GM18511 (cell line): Measurements from ENCODE around the gene DNAH3.
"Not testable (repeated sequence)": the region's sequence is repeated elsewhere in the genome, so short reads cannot be mapped to it uniquely, and the experiment has no call there.

Experiments used
- ATAC-seq: cut with Tn5 transposase; IDR thresholded peaks from one replicate; pipeline ENCODE4 v1.9.1; 2021; ENCODE audit warnings: mild to moderate bottlenecking, moderate library complexity; ENCODE audit not compliant: unreplicated experiment

Gene DNAH3

GRCh38 chr16:21021316-21021715, 129.3 kb downstream of the DNAH3 start:
- no peak for ATAC-seq

DNA sequence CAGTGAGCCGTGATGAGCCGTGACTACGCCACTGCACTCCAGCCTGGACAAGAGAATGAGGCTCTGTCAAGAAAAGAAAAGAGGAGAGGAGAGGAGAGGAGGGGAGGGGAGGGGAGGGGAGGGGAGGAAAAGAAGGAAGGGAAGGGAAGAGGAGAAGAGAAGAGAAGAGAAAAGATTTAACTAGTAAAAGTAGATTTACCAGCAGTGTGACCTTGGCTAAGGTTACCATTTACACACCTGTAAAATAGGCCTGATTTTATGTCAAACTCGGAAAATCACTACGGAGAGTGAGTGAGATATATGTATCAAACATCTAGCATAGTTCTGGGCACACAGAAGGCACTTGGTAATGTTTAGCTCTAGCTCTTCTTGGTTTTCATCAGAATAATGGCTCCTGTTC, 140.8 kb downstream of the DNAH3 start:
- no peak for ATAC-seq

GRCh38 chr16:21005008-21005407, 145.6 kb downstream of the DNAH3 start:
- no peak for ATAC-seq

GRCh38 chr16:21001262-21001661, 149.4 kb downstream of the DNAH3 start:
- ATAC-seq = no peak

DNA sequence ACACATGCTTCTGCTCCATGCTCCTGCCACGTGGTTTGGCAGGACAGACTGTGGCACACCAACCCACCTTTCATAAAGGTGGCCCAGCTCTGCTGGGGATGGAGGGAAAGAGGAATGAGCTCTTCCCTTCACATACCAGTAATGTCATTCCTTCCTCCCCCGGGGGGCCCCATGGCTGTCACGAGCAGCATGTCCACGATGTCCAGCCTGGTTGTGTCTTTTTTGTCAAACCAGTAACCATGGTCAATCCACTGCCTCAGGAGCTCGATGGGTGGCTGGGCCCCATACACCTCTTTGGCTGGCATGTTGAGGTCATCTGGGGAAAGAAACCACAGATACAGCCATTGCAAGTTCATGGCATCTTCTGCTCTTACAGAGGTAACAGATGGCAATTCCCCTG, 153.5 kb downstream of the DNAH3 start:
- no peak for ATAC-seq

DNA sequence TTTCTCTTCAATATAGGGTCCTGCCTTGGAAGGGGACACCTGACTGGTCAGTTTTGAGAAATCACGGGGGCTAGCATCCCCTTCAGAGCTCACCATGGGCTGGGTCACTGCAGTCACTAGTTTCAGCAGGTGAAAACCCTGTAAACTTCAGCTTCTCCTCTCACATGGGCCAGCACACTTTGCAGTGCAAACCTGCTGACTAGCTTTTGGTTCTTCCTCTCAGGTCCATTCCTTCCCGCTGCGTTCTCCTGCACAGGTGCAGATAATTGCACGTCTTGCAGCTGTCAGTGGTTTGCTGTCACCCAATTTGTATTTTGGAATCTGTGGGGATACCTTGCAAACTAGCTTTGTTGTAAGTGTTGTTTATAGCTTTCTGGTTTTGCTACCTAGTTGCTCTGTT, 154.9 kb downstream of the DNAH3 start:
- no peak for ATAC-seq

DNA sequence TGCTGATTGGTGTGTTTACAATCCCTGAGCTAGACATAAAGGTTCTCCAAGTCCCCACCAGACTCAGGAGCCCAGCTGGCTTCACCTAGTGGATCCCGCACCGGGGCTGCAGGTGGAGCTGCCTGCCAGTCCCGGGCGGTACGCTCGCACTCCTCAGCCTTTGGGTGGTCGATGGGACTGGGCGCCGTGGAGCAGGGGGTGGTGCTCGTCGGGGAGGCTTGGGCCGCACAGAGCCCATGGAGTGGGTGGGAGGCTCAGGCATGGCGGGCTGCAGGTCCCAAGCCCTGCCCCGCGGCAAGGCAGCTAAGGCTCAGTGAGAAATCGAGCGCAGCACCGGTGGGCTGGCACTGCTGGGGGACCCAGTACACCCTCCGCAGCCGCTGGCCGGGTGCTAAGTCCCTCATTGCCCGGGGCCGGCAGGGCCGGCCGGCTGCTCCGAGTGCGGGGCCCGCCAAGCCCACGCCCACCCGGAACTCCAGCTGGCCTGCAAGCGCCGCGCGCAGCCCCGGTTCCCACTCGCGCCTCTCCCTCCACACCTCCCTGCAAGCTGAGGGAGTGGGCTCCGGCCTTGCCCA, 161.1 kb downstream of the DNAH3 start:
- ATAC-seq = not testable (repeated sequence)

DNA sequence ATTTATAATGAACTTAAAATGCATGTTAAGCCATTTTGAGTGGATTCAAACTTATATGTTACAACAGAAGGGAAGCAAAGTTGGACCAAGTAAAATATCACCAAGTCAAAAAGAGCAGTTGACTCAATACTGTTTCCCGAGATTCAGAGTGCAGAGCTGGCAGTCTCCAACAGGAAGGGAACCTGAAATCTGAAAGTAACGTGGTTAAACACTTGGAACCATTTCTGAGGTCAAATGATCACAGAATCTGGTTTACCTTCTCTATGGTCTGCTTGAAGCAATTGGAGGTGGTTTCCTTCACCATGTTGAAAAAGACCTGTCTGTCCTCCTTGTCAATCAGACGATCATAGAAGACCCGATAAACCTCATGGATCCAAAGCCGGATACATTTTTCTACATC, 163.6 kb downstream of the DNAH3 start:
- no peak for ATAC-seq

DNA sequence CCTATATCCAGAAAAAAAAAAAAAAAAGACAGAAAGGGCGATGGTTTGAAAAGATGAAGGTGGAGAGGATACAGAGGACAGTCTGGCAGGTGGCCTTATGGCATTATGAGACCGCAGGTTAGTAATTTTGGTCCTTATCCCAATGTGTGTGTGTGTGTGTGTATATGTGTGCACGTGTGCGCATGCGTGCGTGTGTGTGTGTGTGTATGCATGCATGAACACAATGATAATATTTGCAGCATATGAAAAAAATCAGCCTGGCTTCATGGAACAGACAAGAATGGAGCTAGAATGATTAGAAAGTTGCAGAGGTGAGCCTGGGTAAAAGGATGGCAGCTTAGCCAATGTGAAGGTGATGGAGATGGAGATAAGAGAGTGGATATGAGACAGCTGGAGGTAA, 166.6 kb downstream of the DNAH3 start:
- no peak for ATAC-seq

GRCh38 chr16:20976576-20976975, 174.1 kb downstream of the DNAH3 start:
- no peak for ATAC-seq

DNA sequence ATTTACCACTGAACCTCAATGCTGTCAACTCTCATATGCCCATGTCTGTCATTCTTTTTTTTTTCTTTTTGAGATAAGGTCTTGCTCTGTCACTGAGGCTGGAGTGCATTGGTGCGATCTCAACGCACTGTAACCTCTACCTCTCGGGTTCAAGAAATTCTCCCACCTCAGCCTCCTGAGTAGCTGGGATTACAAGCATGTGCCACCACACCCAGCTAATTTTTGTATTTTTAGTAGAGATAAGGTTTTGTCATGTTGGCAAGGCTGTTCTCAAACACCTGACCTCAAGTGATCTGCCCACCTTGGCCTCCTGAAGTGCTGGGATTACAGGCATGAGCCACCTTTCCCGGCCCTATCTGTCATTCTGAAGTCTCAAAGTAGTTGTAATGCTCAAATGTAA, 177.4 kb downstream of the DNAH3 start:
- ATAC-seq = not testable (repeated sequence)

GRCh38 chr16:20971401-20971800, 179.2 kb downstream of the DNAH3 start:
- no peak for ATAC-seq

- no peak for ATAC-seq
Observed at GRCh38 chr16:20969386-20969785, 181.3 kb downstream of the DNAH3 start.

DNA sequence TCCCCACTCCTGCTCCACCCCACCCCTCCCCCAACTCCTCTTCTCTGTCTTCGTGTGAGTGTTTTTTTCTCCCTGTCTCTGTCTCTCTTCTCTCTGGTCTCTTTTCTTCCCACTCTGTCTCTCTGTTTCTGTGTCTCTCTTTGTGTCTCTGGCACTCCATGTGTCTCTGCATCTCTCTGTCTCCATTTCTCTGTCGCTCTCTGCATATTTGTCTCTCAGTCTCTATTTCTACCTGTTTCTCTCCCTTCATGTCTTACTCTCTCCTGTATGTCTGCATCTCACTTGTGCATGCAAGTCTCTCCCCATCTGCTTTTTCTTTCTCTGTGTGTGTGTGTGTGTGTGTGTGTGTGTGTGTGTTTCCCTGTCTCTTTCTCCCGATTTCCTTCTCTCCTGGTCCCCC, 181.9 kb downstream of the DNAH3 start:
- ATAC-seq = no peak

- no peak for ATAC-seq
Observed at GRCh38 chr16:20960899-20961298, 189.7 kb downstream of the DNAH3 start.

DNA sequence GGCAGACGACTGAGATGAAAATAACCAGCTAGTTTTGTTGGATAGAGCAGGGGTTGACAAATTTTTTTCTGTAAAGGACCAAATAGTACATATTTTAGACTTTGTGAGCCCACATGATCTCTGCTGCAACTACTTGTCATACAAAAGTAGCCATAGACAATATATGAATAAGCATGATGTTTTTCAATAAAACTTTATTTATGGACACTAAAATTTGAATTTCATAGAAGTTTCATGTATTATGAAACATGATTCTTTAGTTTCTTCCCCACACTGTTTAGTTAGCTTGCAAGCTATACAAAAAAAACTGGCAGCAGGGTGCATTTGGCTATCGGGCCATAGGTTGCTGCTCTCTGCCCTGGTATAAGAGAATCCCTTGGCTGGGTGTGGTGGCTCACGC, 193.5 kb downstream of the DNAH3 start:
- no peak for ATAC-seq

DNA sequence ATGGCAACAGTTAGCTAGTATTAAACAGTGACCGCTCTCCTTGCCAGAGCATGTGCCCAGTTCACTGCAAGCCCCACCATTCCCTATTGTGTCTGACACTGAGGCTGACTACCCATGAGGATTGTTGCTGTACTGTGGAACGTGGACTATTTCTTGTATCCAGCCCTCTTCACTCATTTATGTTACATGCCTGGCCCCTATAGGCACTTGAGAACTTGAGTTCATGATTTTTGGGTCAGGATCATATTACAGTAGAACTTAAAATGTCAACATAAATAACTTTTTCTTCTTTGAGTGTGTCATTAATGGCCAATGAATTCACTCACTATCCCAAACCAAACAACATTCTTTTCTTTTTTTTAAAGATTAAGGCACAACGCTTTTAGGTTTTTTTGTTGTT, 194.3 kb downstream of the DNAH3 start:
- no peak for ATAC-seq

DNA sequence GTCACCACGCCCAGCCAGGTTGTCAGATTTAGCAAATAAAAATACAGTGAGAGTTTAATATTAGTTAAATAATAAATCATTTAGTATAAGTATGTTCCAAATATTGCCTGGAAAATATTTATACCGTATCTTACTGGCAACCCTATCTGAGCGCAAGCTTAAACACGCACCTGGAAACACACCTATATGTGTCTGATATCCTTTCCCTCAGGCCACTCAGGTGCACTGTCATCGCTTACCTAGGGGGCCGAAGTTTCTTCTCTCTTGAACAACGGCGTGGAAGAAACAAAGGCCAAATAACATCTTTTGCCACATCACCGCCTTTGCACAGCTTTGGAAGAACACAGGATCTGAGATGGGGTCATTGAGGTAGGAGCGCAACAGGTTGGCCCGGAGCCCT, 196.1 kb downstream of the DNAH3 start:
- no peak for ATAC-seq

DNA sequence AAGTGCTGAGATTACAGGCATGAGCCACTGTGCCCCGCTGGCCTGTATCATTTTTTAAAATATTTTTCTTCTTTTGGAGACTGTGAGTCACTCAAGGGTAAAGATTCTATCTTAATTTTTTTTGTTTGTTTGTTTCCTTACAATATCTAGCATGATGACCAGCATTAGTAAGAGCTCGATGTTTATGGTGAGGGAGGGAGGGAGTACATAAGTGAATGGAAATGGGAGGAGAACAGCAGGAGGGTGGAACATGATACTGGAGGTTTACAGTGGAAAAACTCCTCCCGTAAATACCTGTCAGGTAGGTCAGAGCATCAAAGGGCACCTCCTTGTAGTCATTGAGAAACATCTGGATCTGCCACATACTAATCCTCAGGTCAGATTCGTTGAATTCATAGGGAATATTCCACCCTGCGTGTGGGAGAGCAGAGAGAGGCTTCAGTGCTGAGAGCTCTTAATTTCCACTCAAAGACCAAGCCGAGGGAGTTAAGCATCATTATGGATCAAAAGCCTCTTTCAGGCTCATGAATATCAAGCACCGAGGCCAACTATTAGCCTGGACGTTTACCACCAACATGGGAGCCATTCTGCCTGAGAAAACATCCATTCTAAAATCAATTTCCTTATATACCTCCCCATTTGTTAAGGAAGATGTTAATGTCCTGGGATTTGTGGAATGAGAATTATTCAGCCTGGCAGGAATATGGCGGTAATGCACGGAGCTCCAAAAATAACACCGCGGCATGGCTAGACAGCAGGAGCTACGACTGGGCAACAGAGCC, 198.3 kb downstream of the DNAH3 start:
- ATAC-seq = no peak

- ATAC-seq = no peak
Observed at GRCh38 chr16:20950294-20950693, 200.4 kb downstream of the DNAH3 start.

DNA sequence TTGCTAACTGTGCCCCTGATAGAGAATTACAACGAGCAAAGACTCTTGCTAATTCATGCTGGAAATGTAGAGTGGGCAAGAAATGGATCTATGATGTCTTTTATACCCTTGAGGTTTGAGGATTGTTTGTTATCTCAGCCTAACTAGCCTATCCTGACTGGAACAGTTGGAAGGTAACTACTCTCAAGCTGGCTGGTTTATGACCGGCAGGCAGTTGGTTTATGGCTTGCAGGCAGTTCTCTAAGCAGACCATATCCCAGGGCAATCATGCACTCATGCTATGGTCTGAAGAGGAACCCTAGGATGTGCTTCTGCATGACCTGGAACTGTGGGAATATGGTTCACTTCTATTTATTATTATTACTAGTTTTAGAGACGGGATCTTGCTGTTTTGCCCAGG, 201.0 kb downstream of the DNAH3 start:
- ATAC-seq = no peak

- no peak for ATAC-seq
Observed at GRCh38 chr16:20948444-20948843, 202.2 kb downstream of the DNAH3 start.
